ENCODE data around the gene PYCR2. TPM values are rescaled to one million over a fixed set of nuclear protein-coding genes. Genes with fewer than 3 reads are reported as not detected.
"Not testable (repeated sequence)": the region's sequence is repeated elsewhere in the genome, so short reads cannot be mapped to it uniquely, and the experiment has no call there.

The PYCR2 gene
- total RNA-seq, 1 experiment from 2014 or later, result 74.4 TPM

DNA sequence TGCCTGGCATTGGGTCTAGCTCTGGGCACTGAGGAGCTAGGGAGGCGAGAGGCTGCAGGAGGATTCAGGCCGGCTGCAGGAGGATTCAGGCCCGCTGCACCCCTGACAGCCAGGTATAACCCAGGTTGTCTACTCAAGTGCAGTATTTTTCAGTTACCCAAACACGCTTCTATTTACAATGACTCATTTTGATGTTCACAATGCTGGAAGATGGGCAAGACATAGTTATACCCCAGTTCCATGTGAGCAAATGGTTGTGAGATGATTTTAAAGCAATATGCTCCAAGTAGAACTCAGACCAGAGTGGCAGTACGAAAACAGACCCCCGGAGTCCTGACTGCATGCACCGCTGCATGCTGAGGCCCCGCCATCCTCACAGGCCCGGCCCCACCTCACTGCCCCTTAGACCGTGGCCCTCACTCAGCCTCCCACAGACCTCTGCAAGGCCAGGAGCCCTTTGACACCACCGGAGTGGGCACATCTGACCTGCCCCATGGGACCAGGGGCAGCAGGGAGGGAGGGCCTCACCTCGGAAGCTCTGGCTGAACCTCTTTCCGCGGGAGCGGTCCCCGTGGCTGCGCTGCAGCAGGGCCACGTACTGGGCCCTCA is 35.7 kb downstream of the PYCR2 start:
- no peak for DNase-seq (ENCODE audit: low read depth, low spot score)
- BruUV-seq (replicated peaks), result no TSS peak
- 0 out of 2 replicates have a peak, but pooled peaks have one; percentile 21 for ATAC-seq
- Histone ChIP-seq H3K9me3 (ENCODE audit: control insufficient read depth, insufficient read depth, low read depth, low read length) (no peaks in the 10 kb centered on the region), H3K4me1 (ENCODE audit: control insufficient read depth, insufficient read depth, low read length) (peaks cover 4% of the 10 kb centered on the region; the same call in 1 of the 2 replicates), H3K27ac (ENCODE audit: low read length) (no peak overlapping the region), H3K36me3 (ENCODE audit: control insufficient read depth, insufficient read depth, low read length) (no peaks in the 10 kb centered on the region), H3K4me3 (ENCODE audit: low read depth in 2 of 2, low read length in 2 of 2) (no peak overlapping the region), H3K27me3 (ENCODE audit: control insufficient read depth, insufficient read depth, low read length) (no peaks in the 10 kb centered on the region)
- intact Hi-C loops (cut with micrococcal nuclease; ENCODE audit: unreplicated experiment) (no loop called here), in situ Hi-C loops (cut with HindIII; ENCODE audit: low pct_unique_long_range_greater_than_20kb, low sequenced_read_pairs) (no loop called here)
- ChIA-PET CTCF (no interaction called here), POLR2A (no interaction called here)
- TF ChIP-seq, protein P1, sequence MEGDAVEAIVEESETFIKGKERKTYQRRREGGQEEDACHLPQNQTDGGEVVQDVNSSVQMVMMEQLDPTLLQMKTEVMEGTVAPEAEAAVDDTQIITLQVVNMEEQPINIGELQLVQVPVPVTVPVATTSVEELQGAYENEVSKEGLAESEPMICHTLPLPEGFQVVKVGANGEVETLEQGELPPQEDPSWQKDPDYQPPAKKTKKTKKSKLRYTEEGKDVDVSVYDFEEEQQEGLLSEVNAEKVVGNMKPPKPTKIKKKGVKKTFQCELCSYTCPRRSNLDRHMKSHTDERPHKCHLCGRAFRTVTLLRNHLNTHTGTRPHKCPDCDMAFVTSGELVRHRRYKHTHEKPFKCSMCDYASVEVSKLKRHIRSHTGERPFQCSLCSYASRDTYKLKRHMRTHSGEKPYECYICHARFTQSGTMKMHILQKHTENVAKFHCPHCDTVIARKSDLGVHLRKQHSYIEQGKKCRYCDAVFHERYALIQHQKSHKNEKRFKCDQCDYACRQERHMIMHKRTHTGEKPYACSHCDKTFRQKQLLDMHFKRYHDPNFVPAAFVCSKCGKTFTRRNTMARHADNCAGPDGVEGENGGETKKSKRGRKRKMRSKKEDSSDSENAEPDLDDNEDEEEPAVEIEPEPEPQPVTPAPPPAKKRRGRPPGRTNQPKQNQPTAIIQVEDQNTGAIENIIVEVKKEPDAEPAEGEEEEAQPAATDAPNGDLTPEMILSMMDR (IDR thresholded peaks at IDR 0.05), result no peak
- TF ChIP-seq SIN3A (IDR thresholded peaks at IDR 0.05; ENCODE audit: borderline replicate concordance, insufficient read depth, low read depth, low read length) (no peak), POLR2AphosphoS5 (IDR thresholded peaks at IDR 0.05; ENCODE audit: low read depth, low read length) (no peak), TCF7L2 (IDR thresholded peaks at IDR 0.05; ENCODE audit: low read depth, low read length) (no peak), REST (IDR thresholded peaks at IDR 0.05; ENCODE audit: insufficient read depth in 1 of 2, low read depth in 2 of 2, low read length in 1 of 2) (no peak)

- ATAC-seq; CTCF ChIA-PET; H3K4me1 ChIP-seq (ENCODE audit: control insufficient read depth, insufficient read depth, low read length); intact Hi-C loops (cut with micrococcal nuclease; ENCODE audit: unreplicated experiment); H3K4me3 ChIP-seq (ENCODE audit: low read depth in 2 of 2, low read length in 2 of 2); H3K9me3 ChIP-seq (ENCODE audit: control insufficient read depth, insufficient read depth, low read depth, low read length); H3K36me3 ChIP-seq (ENCODE audit: control insufficient read depth, insufficient read depth, low read length); in situ Hi-C loops (cut with HindIII; ENCODE audit: low pct_unique_long_range_greater_than_20kb, low sequenced_read_pairs); BruUV-seq (replicated peaks); H3K27me3 ChIP-seq (ENCODE audit: control insufficient read depth, insufficient read depth, low read length); DNase-seq (ENCODE audit: low read depth, low spot score); POLR2A ChIA-PET; H3K27ac ChIP-seq (ENCODE audit: low read length): not testable (repeated sequence)
These were observed 36.3 kb downstream of the PYCR2 start for GRCh38 chr1:225887554-225888288.

GRCh38 chr1:225887030-225887314 is 37.1 kb downstream of the PYCR2 start:
- in situ Hi-C loops (cut with HindIII; ENCODE audit: low pct_unique_long_range_greater_than_20kb, low sequenced_read_pairs), result no loop called here
- ATAC-seq (no peak), DNase-seq (ENCODE audit: low read depth, low spot score) (no peak)
- Histone ChIP-seq H3K9me3 (ENCODE audit: control insufficient read depth, insufficient read depth, low read depth, low read length) (no peaks in the 10 kb centered on the region), H3K27ac (ENCODE audit: low read length) (no peak overlapping the region), H3K4me1 (ENCODE audit: control insufficient read depth, insufficient read depth, low read length) (peaks cover 4% of the 10 kb centered on the region; the same call in 1 of the 2 replicates), H3K36me3 (ENCODE audit: control insufficient read depth, insufficient read depth, low read length) (no peaks in the 10 kb centered on the region; the same call in 1 of the 2 replicates), H3K4me3 (ENCODE audit: low read depth in 2 of 2, low read length in 2 of 2) (no peak overlapping the region), H3K27me3 (ENCODE audit: control insufficient read depth, insufficient read depth, low read length) (no peaks in the 10 kb centered on the region)
- intact Hi-C loops (cut with micrococcal nuclease; ENCODE audit: unreplicated experiment), result no loop called here
- ChIA-PET POLR2A (no interaction called here), CTCF (no interaction called here)
- BruUV-seq (replicated peaks), result no TSS peak
- no peak for TF ChIP-seq REST (IDR thresholded peaks at IDR 0.05; ENCODE audit: insufficient read depth in 1 of 2, low read depth in 2 of 2, low read length in 1 of 2)
- no peak for TF ChIP-seq TCF7L2 (IDR thresholded peaks at IDR 0.05; ENCODE audit: low read depth, low read length)
- no peak for TF ChIP-seq SIN3A (IDR thresholded peaks at IDR 0.05; ENCODE audit: borderline replicate concordance, insufficient read depth, low read depth, low read length)
- TF ChIP-seq, protein P1 (IDR thresholded peaks at IDR 0.05), result no peak
- no peak for TF ChIP-seq POLR2AphosphoS5 (IDR thresholded peaks at IDR 0.05; ENCODE audit: low read depth, low read length)

Data from Panc1 (cell line).